ENCODE data around the gene GSTM5. TPM values are rescaled to one million over a fixed set of nuclear protein-coding genes. Genes with fewer than 3 reads are reported as not detected.
A peak's percentile ranks its signal among the peaks of the same experiment; 100 is the strongest.

Gene GSTM5
- total and polyA plus RNA-seq, 2 of the 13 experiments (the other 11 are each of a cell fraction or from before 2014, with no cell fraction given), result not detected

- no peak for DNase-seq (ENCODE audit: low spot score)
- ChIA-PET CTCF (ENCODE audit: low intra/inter-chr PET ratio, low total read pairs) (no interaction called here), POLR2A (interaction anchor here (2.2 kb wide), 1 partner anchor 22 kb away, joined by 5 read pairs; no protein-coding TSS in a partner anchor)
- Histone ChIP-seq H3K4me2 (ENCODE audit: low read depth, low read length) (peak overlapping the region; percentile 92), H3K27me3 (ENCODE audit: control insufficient read depth in 1 of 2, insufficient read depth in 2 of 2, low read length in 2 of 2) (no peaks in the 10 kb centered on the region; a peak in 1 of 5 replicates), H3K9me3 (ENCODE audit: low read length) (no peaks in the 10 kb centered on the region), H3K79me2 (ENCODE audit: insufficient read depth, low read length) (peaks cover 24% of the 10 kb centered on the region), H4K20me1 (ENCODE audit: insufficient read depth, low read length) (no peaks in the 10 kb centered on the region), H3K27ac (ENCODE audit: extremely low read length, insufficient read depth, low read length) (no peak overlapping the region), H3K36me3 (replicated peaks in 1 of 2; ENCODE audit: control insufficient read depth in 1 of 2, insufficient read depth in 2 of 2, low read length in 2 of 2) (peaks cover 6 to 22% of the 10 kb centered on the region in 2 experiments; a peak in 4 of 5 replicates), H3K4me1 (ENCODE audit: insufficient read depth, low read length) (peaks cover 73% of the 10 kb centered on the region), H3K4me3 (replicated peaks in 1 of 3; ENCODE audit: insufficient read depth in 1 of 3, low read depth in 2 of 3, low read length in 3 of 3) (peak overlapping the region in 1 of 3 experiments; percentile 88; a peak in 2 of 6 replicates), H2AFZ (ENCODE audit: low read length) (no peak overlapping the region), H3K9ac (ENCODE audit: insufficient read depth, low read depth, low read length) (peak overlapping the region; percentile 80; the same call in 1 of the 2 replicates)
- ATAC-seq, result no peak
- in situ Hi-C loops (cut with HindIII; ENCODE audit: extremely low pct_ligation_motif_present, low pct_unique_long_range_greater_than_20kb) (no loop called here), intact Hi-C loops (cut with micrococcal nuclease; ENCODE audit: unreplicated experiment) (no loop called here)
- no TSS peak for BruUV-seq (replicated peaks)
- no peak for TF ChIP-seq ZNF142 (CRISPR knock-in tag; IDR thresholded peaks at IDR 0.05)
- TF ChIP-seq TOPORS (CRISPR knock-in tag; IDR thresholded peaks at IDR 0.05), result no peak
- TF ChIP-seq IRF9 (CRISPR knock-in tag; IDR thresholded peaks at IDR 0.05; ENCODE audit: borderline replicate concordance), result 0 out of 2 replicates have a peak, but pooled peaks have one; percentile 47
- TF ChIP-seq KLF13 (CRISPR knock-in tag; IDR thresholded peaks at IDR 0.05), result no peak
- no peak for TF ChIP-seq ZNF746 (CRISPR knock-in tag; IDR thresholded peaks at IDR 0.05)
- 93% methylated on average over 6 of the region's 7 CpGs for WGBS (ENCODE audit: low lambda C conversion rate)
- FAIRE-seq, result no peak
Observed at GRCh38 chr1:109762039-109762585, 50.1 kb downstream of the GSTM5 start.

All from HepG2 (cell line).